IMR-90 (cell line): ENCODE results near the gene ZNF503. TPM values are rescaled to one million over a fixed set of nuclear protein-coding genes. Genes with fewer than 3 reads are reported as not detected.
A peak's percentile ranks its signal among the peaks of the same experiment; 100 is the strongest.

Source experiments
- ATAC-seq: fragments of 200-7000 bp; cut with Tn5 transposase; 2 replicates; pipeline ENCODE4 v1.9.1; 2020; ENCODE audit warnings: low read depth, mild to moderate bottlenecking, moderate library complexity
- BruUV-seq: library from RNA; stranded (reverse); fragments of 400-500 nt; replicated peaks from 2 replicates; lab custom pipeline; 2021; lab: Mats Ljungman, UMichigan
- CTCF ChIA-PET: fragments of 300-600 bp; formaldehyde crosslinking; extraction: SDS; loops from one replicate; lab custom pipeline; 2021; ENCODE audit warnings: antibody characterized with exemption; lab: Yijun Ruan, JAX
- POLR2A ChIA-PET: fragments of 300-600 bp; sonication (Branson Sonifier 250); formaldehyde crosslinking; loops from one replicate; lab custom pipeline; 2022; ENCODE audit warnings: antibody characterized with exemption; ENCODE audit not compliant: unreplicated experiment; lab: Charles Lee
- DNase-seq: peaks from one replicate; pipeline ENCODE4 v3.0.0; 2013
- H2AFZ ChIP-seq: replicated peaks from 2 replicates; pipeline ENCODE3; 2013; ENCODE audit warnings: low read length, mild to moderate bottlenecking; ENCODE audit not compliant: poor library complexity
- H2AK5ac ChIP-seq: 2 replicates; pipeline ENCODE4 v1.6.1; 2013; ENCODE audit warnings: low read depth, low read length, inconsistent platforms
- H2AK9ac ChIP-seq: replicated peaks from 2 replicates; pipeline ENCODE3; 2013; ENCODE audit warnings: mild to moderate bottlenecking, low read depth, low read length, moderate library complexity; ENCODE audit not compliant: poor library complexity
- H2BK120ac ChIP-seq: 2 replicates; pipeline ENCODE4 v1.6.1; 2013; ENCODE audit warnings: low read depth, low read length, inconsistent platforms
- H2BK15ac ChIP-seq: 3 replicates; pipeline ENCODE4 v1.6.1; 2013; ENCODE audit warnings: low read depth, low read length, inconsistent platforms
- H2BK20ac ChIP-seq: 2 replicates; pipeline ENCODE4 v1.6.1; 2013; ENCODE audit warnings: low read depth, mild to moderate bottlenecking, inconsistent platforms, low read length, moderate library complexity
- H2BK5ac ChIP-seq: 2 replicates; pipeline ENCODE4 v1.6.1; 2013; ENCODE audit warnings: mild to moderate bottlenecking, low read depth, low read length, inconsistent platforms; ENCODE audit not compliant: poor library complexity, severe bottlenecking
- H3K14ac ChIP-seq: replicated peaks from 2 replicates; pipeline ENCODE4 v1.6.1; 2013; ENCODE audit warnings: low read depth, low read length, inconsistent platforms
- H3K18ac ChIP-seq: 2 replicates; pipeline ENCODE4 v1.6.1; 2013; ENCODE audit warnings: low read depth, low read length, control low read depth
- H3K23ac ChIP-seq: 2 replicates; pipeline ENCODE4 v1.6.1; 2013; ENCODE audit warnings: low read depth, low read length, inconsistent platforms
- H3K27ac ChIP-seq: 2 replicates; pipeline ENCODE4 v1.5.1; 2013; ENCODE audit warnings: mild to moderate bottlenecking, control low read depth, low read length; ENCODE audit not compliant: insufficient read depth
- H3K27me3 ChIP-seq: 2 replicates; pipeline ENCODE4 v1.6.1; 2013; ENCODE audit warnings: low read length; ENCODE audit not compliant: control insufficient read depth, insufficient read depth
- H3K36me3 ChIP-seq: 2 replicates; pipeline ENCODE4 v1.6.1; 2013; ENCODE audit warnings: low read length, mixed read lengths; ENCODE audit not compliant: control insufficient read depth, insufficient read depth
- H3K4ac ChIP-seq: 2 replicates; pipeline ENCODE4 v1.6.1; 2013; ENCODE audit warnings: low read depth, low read length, inconsistent platforms
- H3K4me1 ChIP-seq: 2 replicates; pipeline ENCODE4 v1.6.1; 2013; ENCODE audit warnings: low read length, mixed read lengths; ENCODE audit not compliant: control insufficient read depth, insufficient read depth
- H3K4me2 ChIP-seq: 2 replicates; pipeline ENCODE4 v1.6.1; 2013; ENCODE audit warnings: low read depth, mild to moderate bottlenecking, control low read depth, low read length, moderate library complexity
- H3K4me3 ChIP-seq: 2 replicates; pipeline ENCODE4 v1.5.1; 2013; ENCODE audit warnings: low read depth, mild to moderate bottlenecking, control low read depth, low read length, moderate library complexity; ENCODE audit not compliant: insufficient read depth
- H3K56ac ChIP-seq: 2 replicates; pipeline ENCODE4 v1.6.1; 2013; ENCODE audit warnings: low read length, inconsistent platforms; ENCODE audit not compliant: insufficient read depth; ENCODE audit errors: extremely low read depth
- H3K79me1 ChIP-seq, 2 experiments: 2 replicates each; pipeline ENCODE4 v1.6.1; 2013; ENCODE audit warnings: low read length in 2 of 2, inconsistent platforms in 1 of 2, low read depth in 1 of 2
- H3K9ac ChIP-seq: 2 replicates; pipeline ENCODE4 v1.6.1; 2013; ENCODE audit warnings: low read depth, low read length, control low read depth
- H3K9me1 ChIP-seq: 2 replicates; pipeline ENCODE4 v1.6.1; 2013; ENCODE audit warnings: low read length, inconsistent platforms; ENCODE audit not compliant: insufficient read depth
- H3K9me3 ChIP-seq: 2 replicates; pipeline ENCODE4 v1.6.1; 2013; ENCODE audit warnings: low read length; ENCODE audit not compliant: control insufficient read depth, insufficient read depth
- H4K20me1 ChIP-seq: 2 replicates; pipeline ENCODE4 v1.6.1; 2013; ENCODE audit warnings: low read length, inconsistent platforms; ENCODE audit not compliant: insufficient read depth
- H4K5ac ChIP-seq: 2 replicates; pipeline ENCODE4 v1.6.1; 2013; ENCODE audit warnings: mild to moderate bottlenecking, low read depth, low read length, control low read depth
- H4K8ac ChIP-seq, 2 experiments: 2 replicates each; pipeline ENCODE4 v1.6.1; 2013; ENCODE audit warnings: low read depth in 2 of 2, low read length in 2 of 2, control low read depth in 1 of 2, inconsistent platforms in 1 of 2
- H4K91ac ChIP-seq: 2 replicates; pipeline ENCODE4 v1.6.1; 2013; ENCODE audit warnings: low read depth, low read length, inconsistent platforms; ENCODE audit not compliant: insufficient read depth
- CEBPB ChIP-seq: IDR thresholded peaks from 2 replicates; pipeline ENCODE4 v1.6.1; 2012; ENCODE audit warnings: low read depth, low read length, improper control_type of control experiment
- POLR2A ChIP-seq: IDR thresholded peaks from 2 replicates; pipeline ENCODE4 v1.6.1; 2012; ENCODE audit warnings: mild to moderate bottlenecking, low read depth, low read length
- RAD21 ChIP-seq: IDR thresholded peaks from 2 replicates; pipeline ENCODE4 v1.6.1; 2012; ENCODE audit warnings: low read length, improper control_type of control experiment
- WGBS, 2 experiments: methylation state at CpG; one replicate each; pipeline versions ENCODE4 v1.1.5 to v1.1.7; 2013; ENCODE audit warnings: missing lambda C conversion rate in 2 of 2; ENCODE audit not compliant: insufficient read length in 1 of 2; ENCODE audit errors: extremely low coverage in 2 of 2; 5-methylcytosine and 5-hydroxymethylcytosine counted together
- dilution Hi-C: fragments of 300-500 bp; cut with HindIII; formaldehyde crosslinking; loops from one replicate; pipeline ENCODE4 v1.14.3; 2018; ENCODE audit warnings: low sequenced_read_pairs; ENCODE audit not compliant: unreplicated experiment
- in situ Hi-C: fragments of 300-500 bp; cut with MboI; formaldehyde crosslinking; loops from 3 replicates; pipeline ENCODE4 v1.14.3; 2019; ENCODE audit warnings: low sequenced_read_pairs, inconsistent platforms, mixed read lengths
- intact Hi-C: fragments of 100-400 bp; cut with micrococcal nuclease; formaldehyde crosslinking; loops from 2 replicates; pipeline ENCODE4 v1.10.0; 2022
- polyA plus RNA-seq, 3 experiments: library from polyadenylated mRNA; depleted of rRNA; stranded (reverse); fragments of >200 nt; gene quantifications; 2 replicates each; pipeline ENCODE4 v1.2.3, GENCODE V29; 2012; ENCODE audit warnings: low replicate concordance in 1 of 3
- total RNA-seq: library from RNA; depleted of rRNA; stranded (reverse); fragments of >200 nt; gene quantifications from 2 replicates; pipeline ENCODE4 v1.2.3, GENCODE V29; 2012; rRNA removed
- TF ChIP-seq, protein P1 (sequence below): conservative IDR thresholded peaks from 2 replicates; pipeline ENCODE4 v1.5.1; 2012; ENCODE audit warnings: mild to moderate bottlenecking, low read depth, low read length, improper control_type of control experiment

Gene ZNF503
- total and polyA plus RNA-seq, 2 of the 4 experiments (the other 2 are of a cell fraction), result 0.36 to 5.8 TPM

DNA sequence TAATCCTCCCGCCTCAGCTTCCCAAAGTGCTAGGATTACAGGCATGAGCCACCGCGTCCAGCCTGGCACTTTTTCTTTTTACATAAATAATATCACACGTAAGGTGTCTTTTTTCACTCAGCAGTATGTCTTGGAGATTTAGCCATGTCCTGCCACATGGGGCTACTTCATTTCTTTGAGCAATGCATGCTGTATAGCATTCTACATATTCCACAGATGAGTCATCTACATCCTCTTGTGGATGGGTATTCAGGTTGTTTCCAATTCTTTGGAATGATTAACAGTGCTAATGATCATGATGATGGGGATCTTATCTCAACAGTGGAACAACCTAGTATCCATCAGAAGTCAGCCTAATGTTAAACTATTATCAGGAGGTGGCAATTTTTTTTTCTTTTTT lies 50.8 kb downstream of the ZNF503 start:
- Histone ChIP-seq H2AK5ac (peak overlapping the region; percentile 73; the same call in 1 of the 2 replicates), H2AK9ac (no peak overlapping the region), H4K5ac (no peak overlapping the region), H3K4me3 (no peak overlapping the region), H3K79me1 (no peaks in the 10 kb centered on the region), H3K4me1 (no peaks in the 10 kb centered on the region; the same call in 1 of the 2 replicates), H3K23ac (no peak overlapping the region), H3K27ac (no peak overlapping the region), H2BK120ac (no peak overlapping the region; the same call in 1 of the 2 replicates), H3K4ac (peak overlapping the region; percentile 53; the same call in 1 of the 2 replicates), H4K20me1 (no peaks in the 10 kb centered on the region), H3K18ac (no peak overlapping the region), H3K9ac (no peak overlapping the region), H3K9me1 (peaks cover 10% of the 10 kb centered on the region; the same call in 1 of the 2 replicates), H3K4me2 (no peak overlapping the region), H3K56ac (no peak overlapping the region), H3K14ac (0 out of 2 replicates have a peak overlapping the region, but pooled peaks have one; percentile 21), H2AFZ (no peak overlapping the region), H2BK5ac (no peak overlapping the region), H4K8ac (peak overlapping the region in 1 of 2 experiments; percentile 47; a peak in 1 of 4 replicates), H2BK20ac (peak overlapping the region; percentile 55), H3K36me3 (no peaks in the 10 kb centered on the region), H3K9me3 (peaks cover 2% of the 10 kb centered on the region), H4K91ac (no peak overlapping the region), H3K27me3 (peaks cover 3% of the 10 kb centered on the region), H2BK15ac (no peak overlapping the region)
- ATAC-seq (peak; percentile 81), DNase-seq (peak; percentile 80)
- ChIA-PET CTCF (no interaction called here), POLR2A (no interaction called here)
- TF ChIP-seq, protein P1, sequence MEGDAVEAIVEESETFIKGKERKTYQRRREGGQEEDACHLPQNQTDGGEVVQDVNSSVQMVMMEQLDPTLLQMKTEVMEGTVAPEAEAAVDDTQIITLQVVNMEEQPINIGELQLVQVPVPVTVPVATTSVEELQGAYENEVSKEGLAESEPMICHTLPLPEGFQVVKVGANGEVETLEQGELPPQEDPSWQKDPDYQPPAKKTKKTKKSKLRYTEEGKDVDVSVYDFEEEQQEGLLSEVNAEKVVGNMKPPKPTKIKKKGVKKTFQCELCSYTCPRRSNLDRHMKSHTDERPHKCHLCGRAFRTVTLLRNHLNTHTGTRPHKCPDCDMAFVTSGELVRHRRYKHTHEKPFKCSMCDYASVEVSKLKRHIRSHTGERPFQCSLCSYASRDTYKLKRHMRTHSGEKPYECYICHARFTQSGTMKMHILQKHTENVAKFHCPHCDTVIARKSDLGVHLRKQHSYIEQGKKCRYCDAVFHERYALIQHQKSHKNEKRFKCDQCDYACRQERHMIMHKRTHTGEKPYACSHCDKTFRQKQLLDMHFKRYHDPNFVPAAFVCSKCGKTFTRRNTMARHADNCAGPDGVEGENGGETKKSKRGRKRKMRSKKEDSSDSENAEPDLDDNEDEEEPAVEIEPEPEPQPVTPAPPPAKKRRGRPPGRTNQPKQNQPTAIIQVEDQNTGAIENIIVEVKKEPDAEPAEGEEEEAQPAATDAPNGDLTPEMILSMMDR, result peak; percentile 18; the same call in 1 of the 2 replicates
- TF ChIP-seq POLR2A, result no peak
- peak; percentile 11; the same call in 1 of the 2 replicates for TF ChIP-seq RAD21
- 0 out of 2 replicates have a peak, but pooled peaks have one; percentile 9 for TF ChIP-seq CEBPB
- WGBS, 2 experiments, result no CpG with 5 or more reads among the region's 4 CpGs
- no TSS peak for BruUV-seq
- dilution Hi-C loops, result no loop called here
- in situ Hi-C loops, result no loop called here
- intact Hi-C loops, result no loop called here

Other genes with a start within 250 kb of the ZNF503 start
- gene VDAC2, start 191.0 kb downstream of the ZNF503 start, total RNA-seq, result 122 and 169 TPM in 2 replicates
- 123 and 139 TPM in 2 replicates for gene VDAC2, start 191.0 kb downstream of the ZNF503 start, polyA plus RNA-seq (2012; rRNA removed)
- 1.4 and 1.6 TPM in 2 replicates for gene COMTD1, start 165.8 kb downstream of the ZNF503 start, total RNA-seq
- 6.4 and 9.5 TPM in 2 replicates for gene COMTD1, start 165.8 kb downstream of the ZNF503 start, polyA plus RNA-seq (2012; rRNA removed)
- under 0.01 TPM in 1 of 2 replicates, not detected in the other for gene LRMDA, start 29.9 kb upstream of the ZNF503 start, total RNA-seq
- gene LRMDA, start 29.9 kb upstream of the ZNF503 start, polyA plus RNA-seq (2012; rRNA removed), result 0.07 TPM in 1 of 2 replicates, not detected in the other